C4-2B (cell line): ENCODE results near the gene LRRC15.

Experiments
- CTCF ChIP-seq: fragments of 450-650 bp; conservative IDR thresholded peaks from 2 replicates; pipeline ENCODE4 v1.5.1; 2017; ENCODE audit warnings: mild to moderate bottlenecking
- ZFX ChIP-seq: fragments of 450-650 bp; IDR thresholded peaks from 2 replicates; pipeline ENCODE4 v1.6.1; 2017

DNA sequence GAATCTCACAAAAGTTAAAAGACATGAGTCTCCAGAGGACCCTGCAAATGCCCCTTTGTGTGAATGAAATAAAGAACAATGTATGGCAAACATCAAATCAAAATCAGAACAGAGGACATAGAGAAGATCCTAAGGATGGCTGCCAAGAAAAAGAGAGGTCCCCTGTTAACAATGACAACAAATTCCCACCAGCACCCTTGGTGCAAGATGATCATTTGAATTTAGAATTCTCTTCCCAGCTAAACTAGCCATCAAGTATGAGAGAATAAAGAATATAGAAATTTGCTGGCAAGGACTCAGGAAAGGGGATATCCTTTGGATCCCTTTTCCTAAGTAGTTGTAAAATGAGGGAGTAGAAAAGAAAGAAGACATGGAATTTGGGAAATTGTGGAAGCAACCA lies 21.3 kb upstream of the LRRC15 start:
- TF ChIP-seq CTCF: no peak
- TF ChIP-seq ZFX: no peak
